NCI-H1694 (cell line): ENCODE data around the gene DAP.
"Not testable (repeated sequence)": the region's sequence is repeated elsewhere in the genome, so short reads cannot be mapped to it uniquely, and the experiment has no call there.

Experiments
- DNase-seq: peaks from one replicate; lab custom pipeline; 2025; lab: John Stamatoyannopoulos, UW

The DAP gene, protein sequence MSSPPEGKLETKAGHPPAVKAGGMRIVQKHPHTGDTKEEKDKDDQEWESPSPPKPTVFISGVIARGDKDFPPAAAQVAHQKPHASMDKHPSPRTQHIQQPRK

DNA sequence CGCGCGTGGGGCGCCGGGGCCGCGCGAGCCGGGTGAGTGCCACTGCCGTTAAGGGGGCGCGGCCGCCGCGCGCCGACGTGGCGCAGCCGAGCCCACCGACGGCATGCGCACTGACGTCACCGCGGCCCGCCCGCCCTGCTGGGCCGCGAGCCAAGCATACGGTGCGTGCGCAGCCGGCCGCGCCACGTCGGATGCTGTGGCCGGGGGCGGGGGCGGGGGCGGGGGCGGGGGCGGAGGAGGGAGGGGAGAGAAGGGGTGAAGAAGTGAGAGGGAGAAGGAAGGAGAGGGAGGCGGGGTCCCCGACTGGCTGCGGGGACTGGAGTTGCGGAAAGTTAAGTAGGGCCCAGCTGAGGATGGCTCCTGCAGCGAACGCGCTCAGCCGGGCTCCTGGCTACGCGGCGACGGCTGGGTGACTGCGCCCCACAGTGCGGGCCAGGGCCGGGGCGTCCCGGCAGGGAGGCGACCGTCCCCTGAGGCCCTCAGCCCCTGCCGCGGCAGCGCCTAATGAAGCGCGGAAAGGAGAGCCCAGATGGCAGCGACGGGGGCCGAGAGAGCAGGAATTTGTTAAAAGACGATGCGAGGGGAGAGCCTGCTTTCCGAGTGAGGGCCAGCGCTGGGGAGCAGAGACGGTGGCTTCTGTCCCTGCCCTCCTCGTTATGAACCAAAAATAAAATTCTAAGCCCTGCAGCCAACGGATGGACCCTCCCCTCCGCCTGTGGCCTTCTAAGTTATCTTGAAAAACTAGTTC is at the start of gene DAP:
Gene DAP (minus strand): TSS at position 50 of the 748 bp plus-strand sequence. CDS start 166 bp downstream, outside the sequence.
- DNase-seq, result peak; percentile 72

DNA sequence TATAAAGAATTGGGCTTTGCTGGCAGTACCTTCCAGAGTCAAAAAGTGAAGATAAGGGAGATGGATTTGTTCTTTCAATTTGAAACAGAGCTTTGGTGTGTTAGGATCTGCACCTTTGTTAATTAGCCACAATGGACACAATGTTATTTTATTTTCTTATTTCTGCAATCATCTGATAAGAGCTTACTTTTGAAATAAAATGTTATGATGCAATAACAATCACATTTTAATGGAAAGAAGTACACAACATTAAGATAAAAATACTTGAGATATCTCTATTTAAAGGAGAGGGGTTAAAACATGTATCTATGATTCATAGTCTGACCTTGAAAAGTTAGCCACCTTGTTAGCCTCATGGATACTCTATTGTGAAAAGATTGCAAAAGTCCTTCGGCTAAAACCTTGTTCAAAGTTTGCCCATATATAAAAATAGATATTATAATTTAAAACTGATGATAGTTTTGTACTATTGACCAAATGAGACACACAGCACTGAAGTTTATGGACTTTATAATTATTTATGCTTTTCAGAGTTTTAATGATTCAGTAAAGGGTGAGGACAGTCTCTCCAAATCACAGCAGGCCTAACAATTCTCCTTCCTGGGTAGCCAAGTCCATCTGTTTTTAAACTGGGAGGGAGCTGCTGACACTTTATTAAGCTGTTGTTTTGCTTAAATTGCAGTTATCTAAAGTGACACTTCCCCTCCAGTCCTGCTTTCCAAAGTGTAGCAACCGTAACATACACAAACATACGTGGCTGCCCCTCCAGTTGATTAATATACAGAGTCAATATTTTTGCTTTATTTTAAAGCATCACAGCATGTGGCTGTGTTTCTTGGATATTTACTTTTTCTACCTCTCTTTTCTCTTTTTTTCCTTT is 47.6 kb upstream of the DAP start:
- DNase-seq, result no peak

DNA sequence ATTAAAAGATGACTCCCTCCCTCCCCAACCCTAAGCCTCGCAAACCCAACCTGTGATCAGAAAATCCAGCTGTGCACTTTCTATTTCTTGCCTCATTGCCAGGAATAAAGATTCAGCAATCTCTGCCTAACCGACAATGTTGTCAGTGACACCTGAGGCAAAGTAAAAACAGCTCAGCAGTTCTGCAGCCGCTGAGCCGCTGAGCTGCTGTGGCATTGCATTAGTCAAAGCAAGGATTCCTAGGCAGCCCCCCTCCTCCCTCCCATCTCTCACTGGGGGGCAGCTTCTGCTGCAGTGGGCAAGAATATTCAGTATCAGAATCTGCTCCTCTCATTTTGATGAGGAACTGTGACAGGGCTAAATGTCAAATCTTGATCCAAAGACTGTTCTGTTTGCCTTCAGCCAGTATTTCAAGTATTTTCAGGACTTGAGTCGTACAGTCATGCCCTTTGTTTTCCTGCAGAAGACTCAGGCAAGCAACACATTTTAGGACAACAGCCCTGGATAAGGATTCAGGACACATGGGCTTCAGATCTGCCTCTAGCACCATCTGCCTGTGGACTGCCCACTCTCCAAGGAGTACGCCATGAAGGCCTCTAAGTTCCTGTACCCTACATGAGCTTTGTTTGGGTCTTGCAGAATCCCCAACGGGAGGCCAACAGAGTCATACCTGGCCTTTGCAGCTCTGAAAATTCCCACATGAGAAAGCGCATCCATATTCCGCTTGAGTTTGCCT is 41.1 kb upstream of the DAP start:
- no peak for DNase-seq

DNA sequence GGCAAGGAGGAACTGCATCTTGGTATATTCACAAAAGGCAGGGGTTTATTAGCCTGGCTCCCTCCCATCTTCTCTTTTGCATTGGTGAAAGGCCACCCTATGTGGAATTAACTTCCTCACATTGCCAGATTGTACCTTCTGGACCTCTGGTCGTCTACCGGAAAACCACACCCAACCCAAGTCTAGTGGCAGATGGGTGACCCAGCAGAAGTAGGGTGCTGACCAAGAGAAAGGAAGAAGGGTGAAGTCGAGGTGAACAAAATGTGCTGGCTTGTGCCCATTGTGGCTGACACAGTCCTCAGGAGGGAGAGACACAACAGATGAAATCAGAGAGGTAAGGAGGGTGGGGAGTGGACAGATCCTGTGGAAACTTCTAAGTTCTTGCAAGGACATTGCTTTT is 39.8 kb upstream of the DAP start:
- no peak for DNase-seq

DNA sequence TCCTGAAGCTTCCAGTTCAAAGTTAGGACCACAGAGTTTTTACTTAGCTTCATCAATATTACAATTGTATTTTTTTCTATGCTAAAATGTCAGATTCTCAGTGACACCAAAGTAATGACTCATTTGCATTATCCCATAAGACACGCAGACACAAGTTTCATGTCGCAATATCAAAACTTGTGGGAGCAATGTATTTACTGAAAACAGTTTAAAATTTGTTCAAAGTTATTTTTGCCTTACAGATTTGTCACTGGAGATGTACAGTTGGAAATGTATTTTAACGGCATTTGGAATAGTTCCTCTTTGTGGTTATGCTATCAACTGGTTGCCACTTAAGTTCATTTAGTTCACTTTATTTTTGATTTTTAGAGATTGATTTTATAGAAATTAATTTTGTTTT is 36.2 kb upstream of the DAP start:
- DNase-seq, result no peak

DNA sequence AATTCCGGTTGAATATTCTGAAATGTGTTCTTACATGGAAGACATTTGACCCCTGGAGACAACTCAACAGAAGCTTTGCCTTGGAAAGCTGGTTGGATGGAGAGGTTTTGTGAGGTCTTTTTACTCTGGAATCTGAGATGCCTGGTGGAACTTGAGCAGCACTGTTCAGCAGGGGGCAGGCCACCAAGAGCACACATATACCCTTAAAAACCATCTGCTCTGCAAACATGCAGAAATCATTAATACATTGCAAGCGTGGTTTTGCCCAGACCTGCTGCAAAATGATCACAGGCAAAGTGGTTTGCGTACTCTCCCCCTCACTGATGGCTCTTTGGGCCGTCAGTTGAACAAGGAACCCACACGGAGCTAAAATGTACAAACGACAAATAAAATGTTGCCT is 32.8 kb upstream of the DAP start:
- peak; percentile 31 for DNase-seq

DNA sequence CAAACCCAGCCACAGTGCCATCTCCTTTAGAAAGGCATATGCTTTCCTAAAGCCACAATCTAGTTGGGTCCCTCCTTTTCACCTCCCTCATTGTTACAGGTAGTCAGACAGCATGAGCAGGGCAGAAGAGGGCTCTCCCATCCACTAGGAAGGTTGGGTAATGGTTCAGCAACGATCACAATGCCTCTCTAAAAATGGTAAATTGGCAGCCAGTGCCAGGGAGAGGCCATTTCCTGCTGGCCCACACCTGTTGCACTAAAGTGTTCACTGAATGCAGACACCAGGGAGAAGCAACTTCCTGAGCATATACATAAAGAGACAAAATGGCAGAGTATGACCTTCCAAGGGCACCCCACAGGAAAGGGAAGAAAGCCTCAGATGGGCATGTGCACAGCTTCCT is 31.3 kb upstream of the DAP start:
- DNase-seq, result no peak

DNA sequence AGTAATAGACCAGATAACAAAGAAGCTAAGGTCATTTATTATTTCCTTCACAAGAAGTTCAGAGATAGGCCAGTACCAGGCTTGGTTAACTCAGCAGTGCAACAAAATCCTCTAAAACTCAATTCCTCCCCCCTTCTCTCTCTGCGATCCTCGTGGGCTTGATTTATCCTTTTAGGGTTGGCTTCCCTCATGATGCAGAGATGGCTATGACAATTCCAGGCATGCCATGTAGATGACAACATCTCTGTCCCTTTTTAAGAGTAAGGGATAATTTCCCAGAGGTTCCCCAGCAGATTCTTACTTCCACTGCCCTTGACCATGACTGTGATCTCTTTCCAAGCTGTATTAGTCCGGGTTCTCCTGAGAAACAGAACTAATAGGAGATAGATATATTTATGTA is 28.7 kb upstream of the DAP start:
- DNase-seq, result no peak

DNA sequence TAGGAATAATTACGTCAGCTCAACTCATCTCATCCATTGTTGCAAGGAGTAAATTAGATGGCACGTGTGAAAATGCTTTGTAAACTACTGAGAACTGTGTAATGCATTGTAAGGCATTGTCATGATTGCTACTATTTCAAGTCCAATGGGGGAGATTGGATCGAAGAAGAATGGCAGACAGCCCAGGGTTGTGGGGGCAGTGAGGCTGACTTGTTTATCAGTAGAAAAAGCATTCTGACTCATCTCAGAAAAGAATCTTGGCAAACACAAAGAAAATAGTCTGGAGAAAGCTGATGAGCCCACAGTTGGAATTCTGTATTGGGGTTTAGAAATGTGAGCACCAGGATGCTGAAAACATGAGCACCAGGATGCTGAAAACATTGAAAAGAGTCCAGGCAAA is 28.0 kb upstream of the DAP start:
- DNase-seq, result no peak

DNA sequence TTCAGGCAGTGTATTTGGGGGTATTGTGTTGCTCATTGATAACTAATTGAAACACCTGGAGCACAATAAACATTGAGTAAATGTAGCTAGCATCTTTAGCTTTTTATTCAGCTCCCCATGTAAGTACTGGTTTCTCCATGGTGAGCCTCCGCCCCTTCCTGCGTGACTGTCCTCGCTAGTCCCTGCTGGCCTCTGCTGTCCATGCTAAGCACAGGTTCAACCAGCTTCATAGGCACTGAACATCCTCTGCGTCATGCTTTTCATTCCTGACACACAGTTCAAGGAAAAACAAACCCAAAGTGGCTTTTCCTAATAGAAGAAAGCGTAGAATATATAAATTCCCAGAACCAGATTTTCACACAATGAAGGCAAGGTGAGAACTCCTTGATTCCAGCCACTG is 27.3 kb upstream of the DAP start:
- DNase-seq, result no peak

DNA sequence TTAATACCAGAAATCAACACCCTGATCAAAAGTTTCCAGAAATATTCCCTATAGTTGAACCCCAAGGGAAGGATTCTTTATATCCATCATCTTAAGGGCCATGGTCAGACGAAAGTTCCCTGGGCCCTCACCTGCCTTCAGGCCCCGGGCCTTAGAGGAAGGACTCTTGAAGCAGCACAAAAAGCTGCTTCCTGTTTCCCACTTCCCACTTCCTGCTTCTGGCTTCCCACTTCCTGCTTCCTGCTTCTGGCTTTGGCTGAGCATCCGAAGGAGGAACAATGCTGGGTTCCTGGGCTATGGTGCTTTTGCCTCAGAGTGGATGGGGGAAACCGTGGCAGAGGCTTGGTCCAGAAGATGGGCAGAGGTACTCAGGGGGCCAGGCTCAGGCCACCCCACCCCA is 25.8 kb upstream of the DAP start:
- no peak for DNase-seq

DNA sequence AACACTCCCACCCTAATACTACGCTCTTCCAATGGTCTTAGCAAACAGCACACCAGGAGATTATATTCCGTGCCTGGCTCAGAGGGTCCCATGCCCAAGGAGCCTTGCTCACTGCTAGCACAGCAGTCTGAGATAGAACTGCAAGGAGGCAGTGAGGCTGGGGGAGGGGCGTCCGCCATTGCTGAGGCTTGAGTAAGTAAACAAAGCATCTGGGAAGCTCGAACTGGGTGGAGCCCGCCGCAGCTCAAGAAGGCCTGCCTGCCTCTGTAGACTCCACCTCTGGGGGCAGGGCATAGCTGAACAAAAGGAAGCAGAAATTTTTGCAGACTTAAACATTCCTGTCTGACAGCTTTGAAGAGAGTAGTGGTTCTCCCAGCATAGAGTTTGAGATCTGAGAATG is 19.2 kb upstream of the DAP start:
- DNase-seq, result not testable (repeated sequence)

DNA sequence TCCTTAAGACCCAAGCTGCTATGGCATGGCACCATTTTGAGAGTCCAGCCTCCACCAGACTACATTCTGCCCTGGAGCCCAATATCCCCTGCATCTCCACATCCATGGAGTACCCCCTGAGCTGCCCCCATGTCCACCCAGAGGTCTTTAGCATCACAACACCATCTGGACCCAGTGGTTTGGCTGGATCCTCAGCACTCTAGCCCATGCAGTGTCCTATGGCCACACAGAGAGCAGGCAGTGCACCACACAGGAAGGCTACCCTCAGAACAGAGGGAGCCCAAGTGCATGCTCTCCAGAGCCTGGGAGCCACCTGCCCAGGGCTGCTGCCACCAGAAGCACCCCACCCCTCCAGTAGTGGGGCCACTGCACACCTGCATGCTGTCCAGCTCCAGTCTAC is 18.6 kb upstream of the DAP start:
- DNase-seq, result no peak

DNA sequence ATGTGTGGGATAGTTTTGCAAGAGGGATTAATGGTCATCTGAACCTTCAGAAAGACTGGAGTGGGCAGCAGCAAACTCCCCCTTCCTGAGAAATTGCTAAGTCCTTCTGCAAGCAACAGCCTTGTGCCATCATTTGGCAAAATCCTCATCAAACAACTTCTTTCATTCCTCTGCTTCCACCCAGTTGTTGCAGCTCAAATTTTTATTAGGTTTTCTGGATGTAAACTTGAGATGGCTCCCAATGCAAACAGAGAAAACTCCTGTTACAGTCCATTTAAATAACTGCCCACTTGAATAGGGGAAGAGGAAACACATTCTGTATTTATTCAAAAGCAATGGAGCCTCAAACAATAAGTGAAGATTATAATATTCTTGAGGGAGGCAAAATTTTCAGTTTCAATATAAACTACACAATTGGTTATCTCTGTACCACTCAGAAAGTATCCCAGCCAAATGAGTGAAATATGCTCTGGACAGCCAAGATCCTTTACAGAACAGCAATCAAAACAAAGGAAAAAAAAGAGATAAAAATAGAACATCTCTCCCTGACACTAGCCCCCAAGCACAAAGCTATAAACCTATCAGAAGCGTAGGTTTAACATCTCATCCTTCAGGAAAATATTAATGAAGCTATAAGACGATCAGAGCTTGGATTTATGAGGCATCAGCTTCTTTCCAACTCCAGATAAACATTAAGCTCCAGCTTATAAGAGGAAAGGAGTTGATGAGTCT is 17.3 kb upstream of the DAP start:
- no peak for DNase-seq

DNA sequence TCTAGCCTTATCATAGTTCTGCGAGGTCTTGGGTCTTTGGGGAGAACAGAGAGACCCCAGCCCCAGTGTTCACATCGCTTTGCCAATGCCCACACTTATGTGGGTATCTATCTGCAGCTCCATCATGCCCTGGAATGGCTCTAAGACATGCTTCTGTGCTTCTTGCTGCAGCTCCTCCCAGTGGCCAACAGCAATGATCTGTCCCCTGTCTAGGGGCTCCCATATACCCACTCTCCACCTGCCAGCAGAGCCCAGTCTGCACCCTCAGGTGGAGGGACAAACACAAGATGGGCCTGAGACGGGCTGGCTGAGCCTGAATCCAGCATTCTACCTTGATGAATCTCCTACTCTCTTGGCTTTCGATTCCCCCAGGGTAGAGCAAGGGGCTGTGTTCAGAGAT is 14.6 kb upstream of the DAP start:
- no peak for DNase-seq

DNA sequence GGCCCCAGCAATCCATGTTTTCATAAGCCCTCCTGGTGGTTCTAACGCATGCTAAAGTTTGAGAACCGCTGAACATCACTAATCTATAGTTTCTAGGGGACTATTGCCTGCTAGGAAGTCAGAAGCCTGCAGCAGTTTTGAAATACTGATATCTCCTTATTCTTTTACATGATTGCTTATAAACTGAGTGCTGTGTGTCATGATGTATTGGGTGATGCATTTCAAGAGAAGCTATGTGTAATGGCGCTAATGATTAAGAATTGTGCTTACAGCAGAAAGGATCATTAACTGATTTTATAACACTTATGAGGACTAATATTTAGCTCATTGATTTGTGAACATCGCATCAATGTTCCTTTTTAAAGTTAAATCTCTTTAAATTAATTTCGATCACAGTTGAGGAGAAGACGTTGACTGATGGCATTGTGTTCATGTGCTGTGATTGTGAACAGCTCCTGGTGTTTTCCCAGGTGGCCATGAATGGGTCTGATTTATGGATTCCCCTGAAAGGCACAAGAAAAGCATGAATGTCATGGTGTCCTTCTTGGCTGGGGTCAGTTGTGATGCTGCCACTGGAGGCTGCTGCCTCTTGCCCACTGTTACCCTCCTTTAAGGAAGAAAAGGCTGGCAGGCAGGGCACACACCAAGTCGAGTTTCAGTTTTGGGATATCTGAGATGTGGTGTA is 12.0 kb upstream of the DAP start:
- DNase-seq, result no peak

DNA sequence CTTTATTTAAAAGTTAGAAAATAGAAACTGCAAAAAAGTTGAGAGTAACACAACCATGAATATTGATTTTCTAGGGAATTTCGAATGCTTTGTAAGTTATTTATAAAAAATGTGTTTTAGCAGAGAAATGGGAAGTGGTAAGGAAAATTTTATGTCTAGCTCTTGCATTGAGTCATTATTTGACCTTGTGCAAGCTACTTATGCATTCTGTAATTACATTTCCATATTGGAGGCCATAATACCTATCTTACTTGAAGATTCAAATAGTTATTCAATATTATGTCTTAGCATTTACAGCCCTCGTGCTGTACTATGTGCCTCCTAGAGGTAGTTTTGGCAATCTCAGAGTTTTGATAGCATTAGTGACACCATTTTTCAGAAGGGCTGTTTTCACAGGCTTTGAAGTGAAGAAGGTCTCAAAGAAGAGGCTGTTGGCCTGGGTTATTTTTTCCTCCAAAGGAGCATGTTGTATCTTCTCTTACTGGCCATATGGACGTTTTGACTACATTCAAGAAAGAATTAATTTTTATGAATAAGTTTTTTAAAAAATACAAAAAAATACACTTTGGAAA is 7.4 kb upstream of the DAP start:
- DNase-seq, result no peak

DNA sequence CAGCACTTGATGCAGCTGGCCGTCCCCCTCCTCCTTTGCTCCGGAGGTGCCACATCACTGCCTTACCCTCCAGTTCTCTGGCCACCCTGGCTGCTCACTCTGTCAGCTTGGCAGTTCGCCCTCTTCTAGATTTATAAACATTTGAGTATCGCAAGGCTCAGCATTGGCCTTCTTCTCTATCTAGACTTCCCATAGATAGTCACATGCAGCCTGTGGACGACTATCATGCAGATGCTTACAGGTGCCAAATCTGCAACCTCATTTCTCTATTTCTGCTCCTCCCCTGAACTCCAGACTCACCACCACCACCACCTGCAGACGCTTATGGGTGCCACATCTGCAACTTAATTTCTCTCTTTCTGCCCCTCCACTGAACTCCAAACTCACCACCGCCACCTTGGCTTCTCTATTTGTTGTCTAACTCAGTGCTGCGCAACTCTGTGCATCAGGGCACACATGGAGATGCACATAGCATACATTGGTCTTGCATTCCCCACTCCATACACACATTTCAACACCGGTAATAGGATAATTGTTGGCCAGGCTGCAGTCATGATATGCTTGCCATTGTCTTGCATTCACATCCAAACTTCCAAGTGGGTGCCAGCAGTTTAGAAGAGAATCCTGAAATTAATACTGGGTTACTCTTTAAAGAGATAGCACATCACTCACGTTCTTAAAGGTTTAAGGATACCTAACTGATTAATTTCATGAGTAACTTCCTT is 1.9 kb upstream of the DAP start:
- no peak for DNase-seq

DNA sequence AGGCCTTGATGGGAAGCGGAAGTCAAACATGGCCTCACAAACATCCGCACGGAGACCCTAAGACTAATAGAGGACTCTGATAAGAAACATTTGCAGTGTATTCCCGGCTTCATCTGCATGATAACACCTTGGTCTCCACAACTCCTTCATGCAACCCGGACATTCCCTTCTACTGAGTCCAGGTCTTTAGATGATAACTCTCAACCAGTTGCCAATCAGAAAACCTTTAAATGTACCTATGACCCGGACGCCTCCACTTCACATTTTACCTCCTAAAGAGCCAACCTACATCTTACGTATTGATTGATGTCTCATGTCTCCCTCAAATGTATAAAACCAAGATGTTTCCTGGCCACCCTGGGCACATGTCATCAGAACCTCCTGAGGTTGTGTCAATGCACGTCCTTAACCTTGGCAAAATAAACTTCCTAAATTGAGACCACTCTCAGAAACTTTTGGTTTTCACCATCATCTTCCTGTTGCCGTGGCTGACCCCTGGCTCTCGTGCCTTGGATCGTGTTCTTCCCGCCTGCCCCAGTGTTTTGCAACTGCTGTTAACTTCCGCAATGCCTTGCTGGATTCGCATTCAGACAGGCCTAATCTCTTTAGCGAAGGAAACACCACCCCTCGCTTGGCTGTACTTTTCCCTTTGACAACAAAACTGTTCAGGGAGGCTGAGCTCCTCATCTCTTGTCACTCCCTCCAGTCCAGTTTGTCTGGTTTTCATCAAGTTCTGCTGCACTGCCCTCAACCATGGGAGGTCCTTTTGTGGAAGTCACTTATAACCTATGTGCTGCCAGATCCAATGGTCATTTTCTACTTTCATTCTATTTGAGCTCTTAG is 1.1 kb upstream of the DAP start:
- no peak for DNase-seq

DNA sequence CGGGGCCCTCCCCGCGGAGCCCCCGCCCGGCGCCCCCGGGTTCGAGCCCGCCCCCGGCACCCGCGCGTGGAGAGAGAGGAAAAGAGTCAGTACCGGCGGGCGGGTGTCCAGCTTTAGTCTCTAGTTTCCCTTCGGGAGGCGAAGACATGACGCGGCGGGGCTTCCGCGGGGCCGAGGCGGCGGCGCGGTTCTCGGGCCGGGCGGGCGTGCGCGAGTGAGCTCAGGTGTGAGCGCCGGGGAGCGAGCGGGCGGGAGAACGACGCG is 181 bp downstream of the DAP start:
- DNase-seq, result no peak
